GM21367 (cell line): ENCODE data around the gene TMPRSS6.

Experiments
- ATAC-seq: cut with Tn5 transposase; IDR thresholded peaks from one replicate; pipeline ENCODE4 v1.9.1; 2021; ENCODE audit not compliant: unreplicated experiment

TMPRSS6 gene

DNA sequence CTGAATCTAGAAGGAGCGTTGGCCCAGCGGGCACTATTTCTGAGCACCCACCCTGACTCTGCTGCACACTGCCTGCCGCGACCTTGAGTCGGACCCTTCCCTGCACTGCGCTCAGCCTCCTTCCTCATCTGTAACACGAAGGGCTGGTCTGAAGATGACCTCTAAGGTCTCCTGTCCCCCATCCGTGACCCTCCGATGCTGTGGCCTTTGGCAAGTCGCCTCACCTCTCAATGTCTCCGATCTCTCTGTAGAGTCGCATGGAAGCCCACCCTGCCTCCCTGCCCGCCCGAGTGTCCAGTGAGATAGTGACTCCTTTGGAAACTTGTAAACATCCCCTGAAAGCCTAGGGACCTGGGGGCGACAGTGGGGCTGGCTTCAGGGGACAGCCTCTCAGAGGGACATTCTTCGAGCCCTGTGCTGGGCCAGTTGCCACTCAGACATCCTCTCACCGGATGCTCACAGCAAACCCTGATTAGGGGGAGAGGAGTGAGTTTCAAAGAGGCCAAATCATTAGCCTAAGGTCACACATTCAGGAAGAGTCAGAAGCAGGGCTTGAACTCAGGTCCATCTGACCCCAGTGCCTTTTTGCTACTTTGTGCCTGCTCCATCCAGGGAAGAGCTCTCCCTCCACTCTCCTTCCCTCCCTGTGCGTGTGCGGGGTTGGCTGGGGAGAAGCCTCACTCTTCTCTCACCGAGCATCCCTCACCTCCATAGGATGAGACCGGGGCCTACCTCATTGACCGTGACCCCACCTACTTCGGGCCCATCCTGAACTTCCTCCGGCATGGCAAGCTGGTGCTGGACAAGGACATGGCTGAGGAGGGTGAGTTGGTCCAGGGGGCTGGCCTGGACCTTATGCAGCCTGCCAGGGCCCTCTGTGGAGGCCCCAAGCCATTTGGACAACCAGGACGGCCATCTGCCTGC lies 56.9 kb downstream of the TMPRSS6 start:
- no peak for ATAC-seq

DNA sequence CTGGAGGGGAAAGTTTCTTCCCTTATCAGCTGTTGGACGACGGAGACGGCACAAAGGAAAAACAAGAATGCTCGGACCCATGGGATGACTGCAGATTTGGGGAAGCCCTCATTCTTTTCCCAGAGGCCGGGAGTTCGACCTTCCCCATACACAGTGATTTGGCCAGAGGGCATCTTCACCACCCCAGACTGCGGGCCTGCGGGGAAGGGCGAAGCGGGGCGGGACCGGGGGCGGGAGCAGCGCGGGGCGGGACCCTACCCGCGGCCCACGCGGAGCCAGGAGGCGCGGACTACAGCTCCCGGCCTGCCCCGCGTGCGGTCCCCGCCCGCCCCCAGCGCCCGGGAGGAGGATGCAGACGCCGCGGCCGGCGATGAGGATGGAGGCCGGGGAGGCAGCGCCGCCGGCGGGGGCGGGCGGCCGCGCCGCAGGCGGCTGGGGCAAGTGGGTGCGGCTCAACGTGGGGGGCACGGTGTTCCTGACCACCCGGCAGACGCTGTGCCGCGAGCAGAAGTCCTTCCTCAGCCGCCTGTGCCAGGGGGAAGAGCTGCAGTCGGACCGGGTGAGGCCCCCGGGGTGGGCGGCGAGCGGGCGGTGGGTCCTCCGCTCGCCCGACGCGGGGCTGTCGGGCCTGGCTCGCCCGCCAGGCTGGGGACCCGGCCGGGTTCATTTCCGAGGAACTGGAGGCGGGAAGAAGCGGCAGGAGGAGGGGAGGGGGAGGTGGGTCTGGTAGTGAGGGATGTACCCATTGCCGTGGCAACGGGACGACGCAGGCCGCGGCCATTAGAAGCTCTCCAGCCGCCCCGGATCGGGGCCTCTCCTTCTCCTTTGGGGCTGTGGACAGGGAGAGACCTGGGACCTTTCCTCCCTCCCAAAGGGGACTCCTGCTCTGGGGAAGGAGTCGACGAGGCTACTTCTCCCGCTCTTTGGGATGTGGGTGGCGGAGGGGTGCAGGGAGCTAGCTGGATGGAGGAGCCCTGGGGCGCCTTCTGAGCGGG lies 57.8 kb downstream of the TMPRSS6 start, which contains the start of gene KCTD17:
KCTD17 (plus strand) TSS at position 352 of the 995 bp plus-strand sequence; CDS start at position 371, 19 bp downstream.
- peak; percentile 58 for ATAC-seq

GRCh38 chr22:37050913-37051312 lies 58.6 kb downstream of the TMPRSS6 start:
- ATAC-seq = no peak

- ATAC-seq = no peak
These were observed 60.3 kb downstream of the TMPRSS6 start for GRCh38 chr22:37049224-37049623.

DNA sequence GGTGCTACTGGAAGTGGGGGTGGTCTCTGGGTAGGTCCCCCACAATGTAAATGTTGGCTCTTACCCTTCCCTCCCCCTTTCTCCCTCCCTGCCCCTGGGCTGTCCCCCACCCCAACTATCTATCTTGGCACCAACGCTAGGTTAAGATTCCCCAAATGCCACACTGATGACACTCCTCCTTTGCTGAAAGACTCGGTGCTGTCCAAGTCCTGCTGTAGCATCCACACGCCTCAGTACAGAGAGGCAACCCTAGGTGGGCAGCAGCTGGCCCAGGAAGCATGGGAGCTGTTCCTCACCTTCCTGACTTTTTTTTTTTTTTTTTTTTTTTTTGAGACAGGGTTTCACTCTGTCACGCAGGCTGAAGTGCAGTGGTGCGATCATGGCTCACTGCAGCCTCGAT lies 61.4 kb downstream of the TMPRSS6 start:
- no peak for ATAC-seq

DNA sequence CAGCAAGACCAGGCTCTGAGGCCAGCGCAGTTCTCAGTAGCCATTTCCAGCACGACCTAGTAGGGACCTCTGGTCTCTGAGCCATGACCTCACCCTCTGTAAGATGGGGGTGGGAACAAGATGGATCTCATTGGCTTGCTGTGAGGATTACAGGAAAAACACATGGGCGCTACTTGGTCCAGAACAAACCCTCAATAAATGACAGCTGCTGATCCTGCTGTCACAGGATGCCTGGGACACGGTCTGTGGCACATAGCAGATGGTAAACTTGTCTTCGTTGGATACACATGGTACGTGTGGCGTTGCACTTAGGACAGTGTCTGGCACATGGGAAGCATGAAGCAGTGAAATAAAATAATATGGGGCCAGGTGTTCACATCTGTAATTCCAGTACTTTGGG lies 62.5 kb downstream of the TMPRSS6 start:
- ATAC-seq = no peak

- no peak for ATAC-seq
These were observed 62.9 kb downstream of the TMPRSS6 start for GRCh38 chr22:37046589-37046988.

- no peak for ATAC-seq
These were observed 63.6 kb downstream of the TMPRSS6 start for GRCh38 chr22:37045958-37046357.

GRCh38 chr22:37044634-37045625 lies 64.6 kb downstream of the TMPRSS6 start:
- ATAC-seq = no peak

DNA sequence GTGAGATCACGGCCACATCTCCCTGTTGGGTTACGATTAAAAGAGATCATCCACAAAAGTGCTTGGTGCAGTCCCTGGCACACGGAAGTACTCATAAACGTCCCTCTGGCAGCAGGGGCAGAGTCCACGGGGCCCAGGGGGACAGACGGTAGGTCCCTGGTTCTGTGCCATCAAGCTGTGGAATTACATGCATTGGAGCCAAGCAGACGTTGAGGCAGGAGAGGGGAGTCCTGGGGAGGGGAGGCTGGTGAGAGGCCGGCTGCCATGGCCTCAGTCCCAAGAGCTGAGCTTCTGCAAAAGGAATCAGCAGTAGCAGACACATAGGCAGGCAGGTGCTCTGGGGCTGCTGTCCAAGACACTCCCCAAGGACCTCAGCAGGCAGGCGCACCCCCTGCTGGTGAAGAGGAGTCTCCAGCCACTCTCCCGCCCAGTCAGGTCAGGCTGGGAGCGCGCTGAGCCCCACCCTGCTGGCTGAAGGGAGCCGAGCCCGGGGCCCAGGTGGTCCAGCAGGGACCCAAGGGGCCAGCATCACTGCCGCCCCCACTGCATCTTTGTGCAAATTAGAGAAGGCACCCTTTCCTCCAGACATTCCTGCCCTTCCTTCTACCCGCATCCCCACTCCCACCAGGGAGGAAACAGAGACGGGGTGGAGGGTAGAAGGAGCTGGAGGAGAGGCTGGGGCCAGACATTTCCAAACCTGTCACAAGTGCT lies 65.5 kb downstream of the TMPRSS6 start:
- ATAC-seq = no peak

- ATAC-seq = no peak
These were observed 66.2 kb downstream of the TMPRSS6 start for GRCh38 chr22:37043209-37043827.

GRCh38 chr22:37039466-37039865 lies 70.0 kb downstream of the TMPRSS6 start:
- ATAC-seq = no peak

GRCh38 chr22:37037669-37038068 lies 71.8 kb downstream of the TMPRSS6 start:
- no peak for ATAC-seq

DNA sequence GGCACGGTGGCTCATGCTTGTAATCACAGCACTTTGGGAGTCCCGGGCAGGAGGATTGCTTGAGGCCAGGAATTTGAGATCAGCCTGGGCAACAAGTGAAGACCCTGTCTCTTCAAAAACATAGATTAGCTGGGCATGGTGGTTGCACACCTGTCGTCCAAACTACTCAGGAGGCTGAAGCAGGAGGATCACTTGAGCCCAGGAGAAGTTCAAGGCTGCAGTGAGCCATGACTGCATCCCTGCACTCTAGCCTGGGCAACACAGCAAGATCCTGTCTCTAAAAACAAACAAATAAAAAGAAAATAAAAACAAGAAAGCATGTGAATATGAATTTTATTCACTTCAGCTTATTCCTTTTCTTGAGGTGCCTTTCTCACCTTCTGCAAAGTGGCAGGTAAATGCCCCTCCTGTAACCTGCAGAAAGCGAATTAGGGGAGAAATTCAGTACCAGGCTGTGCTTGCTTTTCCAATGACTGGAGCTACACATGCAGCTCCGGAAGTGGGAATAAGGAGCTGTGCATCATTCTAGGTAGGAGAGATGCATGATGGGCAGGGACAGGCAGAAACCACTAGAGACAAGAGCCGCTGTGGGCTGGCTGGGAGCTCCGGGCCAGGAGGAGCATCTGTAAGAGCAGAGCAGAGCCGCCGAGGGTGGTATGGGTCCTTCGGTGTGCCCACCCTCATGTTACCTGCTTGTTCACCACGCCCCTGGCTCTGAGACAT lies 72.7 kb downstream of the TMPRSS6 start:
- ATAC-seq = no peak

DNA sequence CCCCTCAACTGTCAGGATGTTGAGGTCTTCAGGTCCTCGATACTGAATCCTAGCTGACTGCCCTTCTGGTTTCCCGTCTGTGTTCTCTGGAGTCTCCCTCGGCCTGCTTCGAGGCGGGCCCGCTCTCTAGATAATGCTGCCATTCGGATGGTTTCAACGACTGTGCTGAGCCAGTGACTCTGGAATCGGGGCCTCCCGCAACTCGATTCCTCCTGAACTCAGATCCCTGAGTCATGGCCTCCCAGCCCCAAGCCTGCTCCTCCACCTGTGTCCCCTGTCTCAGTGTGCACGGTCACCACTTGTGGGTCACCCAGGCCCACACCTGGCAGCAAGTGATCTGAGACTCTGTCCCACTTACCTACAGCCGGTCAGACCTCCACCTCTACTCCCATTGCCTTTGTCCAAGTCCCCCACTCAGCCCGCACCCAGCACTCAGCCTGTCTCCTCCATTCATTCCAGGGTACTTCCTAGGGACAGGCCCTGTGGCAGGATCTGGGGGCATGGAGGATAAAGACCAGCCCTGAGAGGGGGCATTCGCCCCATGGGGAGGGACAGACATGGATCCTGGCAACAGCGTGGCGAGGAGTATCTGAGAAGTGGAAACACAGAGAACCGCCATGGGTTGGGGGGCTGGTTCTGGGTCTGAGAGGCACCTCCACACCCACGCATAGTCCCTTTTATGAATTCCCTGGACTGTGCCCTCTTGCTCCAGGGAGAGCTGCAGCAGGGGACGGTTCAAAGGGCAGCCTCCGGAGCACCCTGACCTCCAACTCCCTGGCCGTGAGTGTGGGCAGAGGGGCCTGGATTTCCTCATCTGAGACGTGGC lies 75.7 kb downstream of the TMPRSS6 start:
- ATAC-seq = no peak

DNA sequence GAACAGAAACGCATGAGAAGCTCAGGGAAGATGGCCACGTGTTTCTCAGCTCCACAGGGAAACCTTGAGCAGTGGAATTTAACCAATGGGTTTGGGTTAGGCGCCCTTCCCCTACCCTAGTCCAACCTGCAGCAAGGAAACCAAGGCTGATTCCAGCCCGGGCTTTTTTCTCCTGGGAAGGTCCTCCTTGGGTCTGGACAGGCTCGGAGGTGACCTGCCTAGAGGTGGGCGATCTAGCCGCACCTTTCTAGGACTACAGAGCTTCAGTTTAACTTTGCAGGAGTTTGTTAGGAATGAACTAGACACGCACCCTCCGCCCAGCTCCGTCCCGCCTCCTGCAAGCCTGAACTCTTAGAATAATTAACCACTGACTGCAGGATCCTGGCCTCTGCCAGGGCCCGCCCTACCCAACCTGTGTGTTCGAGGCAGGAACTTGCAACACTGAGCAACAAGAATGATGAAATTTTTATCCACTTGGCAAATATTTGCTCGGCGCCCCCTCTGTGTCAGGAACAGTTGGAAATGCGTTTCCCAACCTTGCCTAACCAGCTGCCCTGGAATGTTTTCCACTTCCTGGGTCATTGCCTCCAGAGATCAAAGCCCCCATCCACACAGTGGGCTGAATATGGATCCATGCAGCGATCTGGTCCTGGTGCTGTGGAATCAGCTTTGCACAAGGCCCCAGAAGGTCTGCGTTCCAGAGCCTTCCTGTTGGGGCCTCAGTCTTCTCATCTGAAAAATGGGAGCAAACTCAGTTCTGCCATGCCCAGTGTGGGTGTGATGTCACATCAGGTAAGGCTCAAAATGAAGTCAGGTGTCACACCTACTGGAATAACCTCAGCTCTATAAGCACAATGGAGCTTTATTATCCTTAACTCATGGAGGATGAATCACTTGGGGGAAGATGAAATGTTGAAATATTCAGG lies 76.7 kb downstream of the TMPRSS6 start:
- no peak for ATAC-seq

GRCh38 chr22:37032134-37032534 lies 77.4 kb downstream of the TMPRSS6 start:
- no peak for ATAC-seq
